ENCODE data around the gene EYA2. TPM values are rescaled to one million over a fixed set of nuclear protein-coding genes. Genes with fewer than 3 reads are reported as not detected.

EYA2 gene
- total RNA-seq, 1 donor from 2014 or later, result 0.62 TPM

DNA sequence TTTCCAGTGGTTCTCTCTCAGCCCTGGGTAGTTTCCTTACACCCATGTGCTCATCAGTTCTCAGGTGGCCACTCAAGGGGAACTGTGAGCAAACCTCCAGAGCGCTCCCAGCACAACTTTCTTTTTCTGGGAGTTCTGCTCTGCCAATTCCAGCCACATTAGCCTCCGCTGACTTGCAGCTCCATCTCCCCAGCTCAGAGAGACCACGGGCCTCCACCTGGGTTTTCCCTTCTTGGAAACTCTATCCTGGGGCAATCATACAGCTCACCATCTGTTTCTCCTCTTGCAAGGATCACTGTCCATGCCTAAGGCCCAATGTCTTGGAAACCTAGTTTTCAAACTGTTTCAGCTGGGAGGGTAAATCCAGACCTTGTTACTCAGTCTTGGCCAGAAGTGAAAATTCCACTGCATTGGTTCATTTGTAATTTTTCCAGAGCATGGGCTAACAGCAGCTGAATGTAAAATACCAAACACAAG lies 129.9 kb downstream of the EYA2 start:
- CTCF ChIA-PET, result no interaction called here
- DNase-seq, result no peak
- TF ChIP-seq, protein P1, sequence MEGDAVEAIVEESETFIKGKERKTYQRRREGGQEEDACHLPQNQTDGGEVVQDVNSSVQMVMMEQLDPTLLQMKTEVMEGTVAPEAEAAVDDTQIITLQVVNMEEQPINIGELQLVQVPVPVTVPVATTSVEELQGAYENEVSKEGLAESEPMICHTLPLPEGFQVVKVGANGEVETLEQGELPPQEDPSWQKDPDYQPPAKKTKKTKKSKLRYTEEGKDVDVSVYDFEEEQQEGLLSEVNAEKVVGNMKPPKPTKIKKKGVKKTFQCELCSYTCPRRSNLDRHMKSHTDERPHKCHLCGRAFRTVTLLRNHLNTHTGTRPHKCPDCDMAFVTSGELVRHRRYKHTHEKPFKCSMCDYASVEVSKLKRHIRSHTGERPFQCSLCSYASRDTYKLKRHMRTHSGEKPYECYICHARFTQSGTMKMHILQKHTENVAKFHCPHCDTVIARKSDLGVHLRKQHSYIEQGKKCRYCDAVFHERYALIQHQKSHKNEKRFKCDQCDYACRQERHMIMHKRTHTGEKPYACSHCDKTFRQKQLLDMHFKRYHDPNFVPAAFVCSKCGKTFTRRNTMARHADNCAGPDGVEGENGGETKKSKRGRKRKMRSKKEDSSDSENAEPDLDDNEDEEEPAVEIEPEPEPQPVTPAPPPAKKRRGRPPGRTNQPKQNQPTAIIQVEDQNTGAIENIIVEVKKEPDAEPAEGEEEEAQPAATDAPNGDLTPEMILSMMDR (IDR thresholded peaks at IDR 0.05), result no peak
- H3K4me3 Mint-ChIP-seq, result no peak overlapping the region
- H3K4me1 Mint-ChIP-seq, result no peaks in the 10 kb centered on the region
- peaks cover 20% of the 10 kb centered on the region for H3K27me3 Mint-ChIP-seq
- H3K9me3 Mint-ChIP-seq, result peaks cover 3% of the 10 kb centered on the region
- intact Hi-C loops (cut with micrococcal nuclease), result no loop called here
- no peak for ATAC-seq (ENCODE audit: low read depth)
- H3K36me3 Mint-ChIP-seq (ENCODE audit: low read depth), result no peaks in the 10 kb centered on the region
- H3K27ac Mint-ChIP-seq, result no peak overlapping the region
- POLR2A ChIA-PET, result no interaction called here

DNA sequence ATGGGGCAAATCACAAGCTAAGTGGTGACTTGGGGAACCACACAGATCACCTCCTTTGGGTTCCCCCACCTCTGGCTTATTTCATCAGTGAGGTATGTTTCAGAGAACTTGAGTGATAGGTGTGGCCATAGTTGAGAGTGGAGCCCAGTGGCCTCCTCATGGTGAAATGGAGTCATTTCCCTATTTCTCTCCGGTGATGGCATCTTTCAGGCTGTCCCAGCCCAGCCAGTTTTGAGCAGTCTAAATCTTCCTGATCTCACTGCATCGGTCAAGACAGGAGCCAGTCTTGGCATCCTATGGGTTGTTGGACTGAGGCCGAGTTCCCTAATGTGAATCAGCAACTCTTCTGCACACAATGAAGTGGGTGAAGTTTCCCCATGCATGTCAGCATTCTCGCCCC lies 132.4 kb downstream of the EYA2 start:
- TF ChIP-seq, protein P1 (IDR thresholded peaks at IDR 0.05), result no peak
- Mint-ChIP-seq H3K9me3 (peaks cover 3% of the 10 kb centered on the region), H3K4me3 (no peak overlapping the region), H3K27ac (no peak overlapping the region), H3K27me3 (peaks cover 16% of the 10 kb centered on the region), H3K36me3 (ENCODE audit: low read depth) (no peaks in the 10 kb centered on the region), H3K4me1 (no peaks in the 10 kb centered on the region)
- intact Hi-C loops (cut with micrococcal nuclease), result no loop called here
- no peak for DNase-seq
- no peak for ATAC-seq (ENCODE audit: low read depth)
- CTCF ChIA-PET, result no interaction called here
- POLR2A ChIA-PET, result no interaction called here

DNA sequence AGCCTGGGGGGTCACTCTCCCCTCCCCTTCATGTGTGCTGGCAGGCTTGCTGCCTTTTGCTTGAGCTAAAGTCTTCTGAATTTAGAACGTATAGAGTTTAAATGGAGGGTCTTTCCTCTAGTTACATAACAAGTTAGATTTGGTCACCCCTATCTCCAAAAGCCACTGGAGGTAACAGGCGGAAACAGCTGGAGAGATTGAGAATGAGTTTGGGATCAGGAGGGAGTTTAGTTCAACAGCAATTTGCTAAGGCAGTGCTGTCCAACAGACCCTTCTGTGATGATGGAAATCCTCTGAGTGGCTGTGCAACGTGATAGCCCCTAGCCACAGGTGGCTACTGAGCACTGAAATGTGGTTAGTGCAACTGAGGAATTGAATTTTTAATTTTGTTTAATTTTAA lies 132.8 kb downstream of the EYA2 start:
- H3K27ac Mint-ChIP-seq, result no peak overlapping the region
- intact Hi-C loops (cut with micrococcal nuclease), result no loop called here
- DNase-seq (no peak), ATAC-seq (ENCODE audit: low read depth) (no peak)
- H3K27me3 Mint-ChIP-seq, result peaks cover 16% of the 10 kb centered on the region
- peaks cover 3% of the 10 kb centered on the region for H3K9me3 Mint-ChIP-seq
- H3K4me3 Mint-ChIP-seq, result no peak overlapping the region
- CTCF ChIA-PET, result no interaction called here
- POLR2A ChIA-PET, result no interaction called here
- no peaks in the 10 kb centered on the region for H3K4me1 Mint-ChIP-seq
- TF ChIP-seq, protein P1 (IDR thresholded peaks at IDR 0.05), result no peak
- H3K36me3 Mint-ChIP-seq (ENCODE audit: low read depth), result no peaks in the 10 kb centered on the region

DNA sequence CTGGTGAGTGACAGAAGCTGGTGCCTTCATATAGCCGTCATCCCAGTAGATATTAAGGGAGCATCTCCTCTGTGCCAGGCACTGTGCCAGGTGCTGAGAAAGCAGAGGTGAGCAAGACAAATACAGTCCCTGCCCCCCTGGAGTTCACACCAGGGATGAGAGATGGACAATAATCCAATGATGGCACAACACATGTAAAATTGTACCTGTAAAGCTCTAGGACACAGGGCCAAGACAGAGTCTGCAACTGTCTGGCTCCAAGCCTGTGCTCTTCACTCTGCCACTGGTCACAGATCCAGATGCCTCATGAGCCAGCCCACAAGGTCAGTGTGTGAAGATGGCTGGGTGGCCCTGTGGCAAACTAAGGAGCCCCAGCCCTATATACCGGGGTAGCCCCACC lies 133.8 kb downstream of the EYA2 start:
- TF ChIP-seq, protein P1 (IDR thresholded peaks at IDR 0.05), result no peak
- ATAC-seq (ENCODE audit: low read depth) (no peak), DNase-seq (no peak)
- Mint-ChIP-seq H3K9me3 (peaks cover 3% of the 10 kb centered on the region), H3K27ac (no peak overlapping the region), H3K27me3 (peaks cover 16% of the 10 kb centered on the region), H3K4me3 (no peak overlapping the region), H3K4me1 (no peaks in the 10 kb centered on the region), H3K36me3 (ENCODE audit: low read depth) (no peaks in the 10 kb centered on the region)
- ChIA-PET CTCF (no interaction called here), POLR2A (no interaction called here)
- intact Hi-C loops (cut with micrococcal nuclease), result no loop called here

DNA sequence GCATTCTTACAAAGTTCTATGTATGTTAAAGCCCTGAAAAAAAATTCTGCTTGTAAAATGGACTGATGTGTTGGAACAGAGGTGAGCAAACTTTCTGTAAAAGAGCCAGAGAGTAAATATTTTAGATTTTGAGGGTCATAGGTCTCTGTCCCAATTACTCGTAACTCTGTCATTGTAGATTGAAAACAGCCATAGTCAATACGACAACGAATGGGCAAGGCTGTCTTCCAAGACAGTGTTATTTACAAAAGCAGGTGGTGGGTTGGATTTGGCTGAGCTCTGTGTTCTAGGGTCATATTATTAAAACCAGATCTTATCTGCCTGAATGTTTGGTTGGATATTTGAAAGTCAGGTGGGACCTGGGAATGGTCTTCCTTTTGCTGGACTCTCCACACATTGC lies 135.2 kb downstream of the EYA2 start:
- DNase-seq (no peak), ATAC-seq (ENCODE audit: low read depth) (no peak)
- POLR2A ChIA-PET, result no interaction called here
- no peaks in the 10 kb centered on the region for H3K36me3 Mint-ChIP-seq (ENCODE audit: low read depth)
- TF ChIP-seq, protein P1 (IDR thresholded peaks at IDR 0.05), result no peak
- no peaks in the 10 kb centered on the region for H3K4me1 Mint-ChIP-seq
- peaks cover 9% of the 10 kb centered on the region for H3K27me3 Mint-ChIP-seq
- no peak overlapping the region for H3K4me3 Mint-ChIP-seq
- H3K27ac Mint-ChIP-seq, result no peak overlapping the region
- intact Hi-C loops (cut with micrococcal nuclease), result no loop called here
- H3K9me3 Mint-ChIP-seq, result peaks cover 3% of the 10 kb centered on the region
- CTCF ChIA-PET, result no interaction called here
